H1 (cell line): ENCODE results near the gene IFI27L1. TPM values are rescaled to one million over a fixed set of nuclear protein-coding genes. Genes with fewer than 3 reads are reported as not detected.

Experiments used
- BRCA1 ChIP-seq: IDR thresholded peaks from 2 replicates; pipeline ENCODE4 v1.6.1; 2012; ENCODE audit warnings: low read depth, low read length, improper control_type of control experiment
- GABPA ChIP-seq: IDR thresholded peaks from 2 replicates; pipeline ENCODE4 v1.6.1; 2011; ENCODE audit warnings: mild to moderate bottlenecking, low read length, moderate library complexity, borderline replicate concordance; ENCODE audit not compliant: insufficient read depth
- PHF8 ChIP-seq: fragments of 200-600 bp; sonication (generic); conservative IDR thresholded peaks from 2 replicates; pipeline ENCODE4 v1.7.1; 2012; ENCODE audit warnings: low read depth, mild to moderate bottlenecking, inconsistent platforms, low read length, moderate library complexity
- POLR2A ChIP-seq, 2 experiments: IDR thresholded peaks; 1 replicate in 1 of 2; 2 replicates in 1 of 2; pipeline ENCODE4 v1.6.1; 2011; ENCODE audit warnings: low read depth in 2 of 2, low read length in 2 of 2, mild to moderate bottlenecking in 2 of 2; ENCODE audit errors: control extremely low read depth in 1 of 2
- RXRA ChIP-seq: IDR thresholded peaks from 2 replicates; pipeline ENCODE4 v1.6.1; 2011; ENCODE audit warnings: low read depth, mild to moderate bottlenecking, low read length, moderate library complexity; ENCODE audit not compliant: insufficient read depth
- SP2 ChIP-seq: IDR thresholded peaks from 2 replicates; pipeline ENCODE4 v1.6.1; 2012; ENCODE audit warnings: mild to moderate bottlenecking, low read length, inconsistent platforms
- SUZ12 ChIP-seq: fragments of 200-600 bp; sonication (generic); IDR thresholded peaks from 2 replicates; pipeline ENCODE4 v1.6.1; 2012; ENCODE audit warnings: mild to moderate bottlenecking, inconsistent platforms, low read length, moderate library complexity, mixed read lengths
- YY1 ChIP-seq: IDR thresholded peaks from 2 replicates; pipeline ENCODE4 v1.6.1; 2011; ENCODE audit warnings: low read depth, mild to moderate bottlenecking, low read length
- polyA plus RNA-seq, 7 experiments: library from polyadenylated mRNA; depleted of rRNA in 3 of 7; stranded (reverse) in 5 of 7; unstranded in 2 of 7; fragments of >200 nt in 5 of 7; fragments of 200-250 nt in 2 of 7; gene quantifications; 1 replicate in 5 of 7; 2 replicates in 1 of 7; 4 replicates in 1 of 7; pipeline versions ENCODE4 v1.2.1 to v1.2.3, GENCODE V29; 2011 to 2013; ENCODE audit warnings: missing spikeins in 2 of 7, mixed read lengths in 2 of 7
- total RNA-seq: library from RNA; stranded (reverse); fragmentation: NEBNext Ultra II Directional; extraction: Animal tissue kit (Norgen Biotek cat#: 25700); gene quantifications from 2 replicates; pipeline ENCODE4 v1.2.1, GENCODE V29; 2021
- TF ChIP-seq, protein P1 (sequence below): fragments of 300-600 bp; sonication (generic); IDR thresholded peaks from 2 replicates; pipeline ENCODE4 v1.7.1; 2012; ENCODE audit warnings: low read length, moderate library complexity, mild to moderate bottlenecking, inconsistent platforms; ENCODE audit not compliant: insufficient replicate concordance

IFI27L1 gene
- total and polyA plus RNA-seq, 2 of the 8 experiments (the other 6 are each of a cell fraction or from before 2014, with no cell fraction given) = 21.2 to 30.5 TPM

DNA sequence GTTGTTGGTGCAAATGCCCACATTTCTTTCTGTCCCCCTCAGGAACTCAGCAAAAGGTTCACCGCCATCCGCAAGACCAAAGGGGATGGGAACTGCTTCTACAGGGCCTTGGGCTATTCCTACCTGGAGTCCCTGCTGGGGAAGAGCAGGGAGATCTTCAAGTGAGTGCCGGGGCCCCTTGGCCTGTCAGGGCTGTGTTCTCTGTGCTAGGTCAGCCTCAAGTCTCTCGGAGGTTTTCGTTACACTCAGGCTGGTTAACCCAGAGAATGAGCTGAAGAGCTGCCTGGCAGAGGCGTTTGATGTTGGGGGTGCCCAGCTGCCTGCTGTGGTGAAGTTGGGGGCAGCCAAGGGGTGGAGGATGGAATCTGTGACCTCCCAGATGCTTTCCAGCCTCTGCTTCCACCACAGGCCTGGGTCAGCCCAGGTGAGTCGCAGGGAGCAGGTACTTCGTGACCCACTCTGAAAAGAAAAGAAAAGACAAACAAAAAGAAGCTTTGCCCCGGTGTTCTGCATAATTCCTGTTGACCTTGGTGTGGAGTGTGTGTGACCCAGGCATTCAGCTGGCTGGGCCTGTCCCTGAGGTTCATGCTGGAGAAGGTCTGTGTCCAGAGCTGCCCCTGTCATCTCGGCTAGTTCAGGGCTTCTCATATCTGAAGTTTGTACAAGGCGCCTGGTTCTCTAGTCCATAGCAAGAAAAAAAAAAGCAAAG lies 42.0 kb upstream of the IFI27L1 start (continued):
- TF ChIP-seq, protein P1, sequence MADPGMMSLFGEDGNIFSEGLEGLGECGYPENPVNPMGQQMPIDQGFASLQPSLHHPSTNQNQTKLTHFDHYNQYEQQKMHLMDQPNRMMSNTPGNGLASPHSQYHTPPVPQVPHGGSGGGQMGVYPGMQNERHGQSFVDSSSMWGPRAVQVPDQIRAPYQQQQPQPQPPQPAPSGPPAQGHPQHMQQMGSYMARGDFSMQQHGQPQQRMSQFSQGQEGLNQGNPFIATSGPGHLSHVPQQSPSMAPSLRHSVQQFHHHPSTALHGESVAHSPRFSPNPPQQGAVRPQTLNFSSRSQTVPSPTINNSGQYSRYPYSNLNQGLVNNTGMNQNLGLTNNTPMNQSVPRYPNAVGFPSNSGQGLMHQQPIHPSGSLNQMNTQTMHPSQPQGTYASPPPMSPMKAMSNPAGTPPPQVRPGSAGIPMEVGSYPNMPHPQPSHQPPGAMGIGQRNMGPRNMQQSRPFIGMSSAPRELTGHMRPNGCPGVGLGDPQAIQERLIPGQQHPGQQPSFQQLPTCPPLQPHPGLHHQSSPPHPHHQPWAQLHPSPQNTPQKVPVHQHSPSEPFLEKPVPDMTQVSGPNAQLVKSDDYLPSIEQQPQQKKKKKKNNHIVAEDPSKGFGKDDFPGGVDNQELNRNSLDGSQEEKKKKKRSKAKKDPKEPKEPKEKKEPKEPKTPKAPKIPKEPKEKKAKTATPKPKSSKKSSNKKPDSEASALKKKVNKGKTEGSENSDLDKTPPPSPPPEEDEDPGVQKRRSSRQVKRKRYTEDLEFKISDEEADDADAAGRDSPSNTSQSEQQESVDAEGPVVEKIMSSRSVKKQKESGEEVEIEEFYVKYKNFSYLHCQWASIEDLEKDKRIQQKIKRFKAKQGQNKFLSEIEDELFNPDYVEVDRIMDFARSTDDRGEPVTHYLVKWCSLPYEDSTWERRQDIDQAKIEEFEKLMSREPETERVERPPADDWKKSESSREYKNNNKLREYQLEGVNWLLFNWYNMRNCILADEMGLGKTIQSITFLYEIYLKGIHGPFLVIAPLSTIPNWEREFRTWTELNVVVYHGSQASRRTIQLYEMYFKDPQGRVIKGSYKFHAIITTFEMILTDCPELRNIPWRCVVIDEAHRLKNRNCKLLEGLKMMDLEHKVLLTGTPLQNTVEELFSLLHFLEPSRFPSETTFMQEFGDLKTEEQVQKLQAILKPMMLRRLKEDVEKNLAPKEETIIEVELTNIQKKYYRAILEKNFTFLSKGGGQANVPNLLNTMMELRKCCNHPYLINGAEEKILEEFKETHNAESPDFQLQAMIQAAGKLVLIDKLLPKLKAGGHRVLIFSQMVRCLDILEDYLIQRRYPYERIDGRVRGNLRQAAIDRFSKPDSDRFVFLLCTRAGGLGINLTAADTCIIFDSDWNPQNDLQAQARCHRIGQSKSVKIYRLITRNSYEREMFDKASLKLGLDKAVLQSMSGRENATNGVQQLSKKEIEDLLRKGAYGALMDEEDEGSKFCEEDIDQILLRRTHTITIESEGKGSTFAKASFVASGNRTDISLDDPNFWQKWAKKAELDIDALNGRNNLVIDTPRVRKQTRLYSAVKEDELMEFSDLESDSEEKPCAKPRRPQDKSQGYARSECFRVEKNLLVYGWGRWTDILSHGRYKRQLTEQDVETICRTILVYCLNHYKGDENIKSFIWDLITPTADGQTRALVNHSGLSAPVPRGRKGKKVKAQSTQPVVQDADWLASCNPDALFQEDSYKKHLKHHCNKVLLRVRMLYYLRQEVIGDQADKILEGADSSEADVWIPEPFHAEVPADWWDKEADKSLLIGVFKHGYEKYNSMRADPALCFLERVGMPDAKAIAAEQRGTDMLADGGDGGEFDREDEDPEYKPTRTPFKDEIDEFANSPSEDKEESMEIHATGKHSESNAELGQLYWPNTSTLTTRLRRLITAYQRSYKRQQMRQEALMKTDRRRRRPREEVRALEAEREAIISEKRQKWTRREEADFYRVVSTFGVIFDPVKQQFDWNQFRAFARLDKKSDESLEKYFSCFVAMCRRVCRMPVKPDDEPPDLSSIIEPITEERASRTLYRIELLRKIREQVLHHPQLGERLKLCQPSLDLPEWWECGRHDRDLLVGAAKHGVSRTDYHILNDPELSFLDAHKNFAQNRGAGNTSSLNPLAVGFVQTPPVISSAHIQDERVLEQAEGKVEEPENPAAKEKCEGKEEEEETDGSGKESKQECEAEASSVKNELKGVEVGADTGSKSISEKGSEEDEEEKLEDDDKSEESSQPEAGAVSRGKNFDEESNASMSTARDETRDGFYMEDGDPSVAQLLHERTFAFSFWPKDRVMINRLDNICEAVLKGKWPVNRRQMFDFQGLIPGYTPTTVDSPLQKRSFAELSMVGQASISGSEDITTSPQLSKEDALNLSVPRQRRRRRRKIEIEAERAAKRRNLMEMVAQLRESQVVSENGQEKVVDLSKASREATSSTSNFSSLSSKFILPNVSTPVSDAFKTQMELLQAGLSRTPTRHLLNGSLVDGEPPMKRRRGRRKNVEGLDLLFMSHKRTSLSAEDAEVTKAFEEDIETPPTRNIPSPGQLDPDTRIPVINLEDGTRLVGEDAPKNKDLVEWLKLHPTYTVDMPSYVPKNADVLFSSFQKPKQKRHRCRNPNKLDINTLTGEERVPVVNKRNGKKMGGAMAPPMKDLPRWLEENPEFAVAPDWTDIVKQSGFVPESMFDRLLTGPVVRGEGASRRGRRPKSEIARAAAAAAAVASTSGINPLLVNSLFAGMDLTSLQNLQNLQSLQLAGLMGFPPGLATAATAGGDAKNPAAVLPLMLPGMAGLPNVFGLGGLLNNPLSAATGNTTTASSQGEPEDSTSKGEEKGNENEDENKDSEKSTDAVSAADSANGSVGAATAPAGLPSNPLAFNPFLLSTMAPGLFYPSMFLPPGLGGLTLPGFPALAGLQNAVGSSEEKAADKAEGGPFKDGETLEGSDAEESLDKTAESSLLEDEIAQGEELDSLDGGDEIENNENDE = no peak
- TF ChIP-seq POLR2A (IDR thresholded peaks at IDR 0.05; ENCODE audit: control extremely low read depth in 1 of 2, low read depth in 2 of 2, low read length in 2 of 2) (no peak), SUZ12 (no peak), SP2 (no peak), BRCA1 (no peak), YY1 (no peak), GABPA (no peak), PHF8 (no peak), RXRA (no peak)
